COLO829 (cell line): ENCODE results near the gene NTN1.

Experiments used
- DNase-seq: peaks from one replicate; pipeline ENCODE4 v3.0.0; 2012; ENCODE audit warnings: low spot score

NTN1 gene

GRCh38 chr17:9006175-9006767 is 15.0 kb upstream of the NTN1 start:
- no peak for DNase-seq

- no peak for DNase-seq
Measured at GRCh38 chr17:9007052-9007714, 14.1 kb upstream of the NTN1 start.

- DNase-seq, result no peak
Measured at GRCh38 chr17:9009096-9009495, 12.2 kb upstream of the NTN1 start.

- no peak for DNase-seq
Measured at GRCh38 chr17:9009737-9010136, 11.6 kb upstream of the NTN1 start.

GRCh38 chr17:9011001-9011400 is 10.3 kb upstream of the NTN1 start:
- no peak for DNase-seq

- no peak for DNase-seq
Measured at GRCh38 chr17:9016941-9017552, 4.3 kb upstream of the NTN1 start.

GRCh38 chr17:9018726-9019125 is 2.6 kb upstream of the NTN1 start:
- DNase-seq, result no peak

- no peak for DNase-seq
Measured at GRCh38 chr17:9020096-9020823, 1.1 kb upstream of the NTN1 start.

GRCh38 chr17:9020824-9021157 is 519 bp upstream of the NTN1 start:
- DNase-seq, result no peak

- no peak for DNase-seq
Measured at GRCh38 chr17:9021992-9022572, 772 bp downstream of the NTN1 start.

GRCh38 chr17:9022573-9023391 is 1.5 kb downstream of the NTN1 start:
- DNase-seq, result no peak

GRCh38 chr17:9023392-9024218 is 2.3 kb downstream of the NTN1 start:
- no peak for DNase-seq

GRCh38 chr17:9024497-9024896 is 3.2 kb downstream of the NTN1 start:
- DNase-seq, result no peak

- no peak for DNase-seq
Measured at GRCh38 chr17:9026741-9027140, 5.4 kb downstream of the NTN1 start.

- no peak for DNase-seq
Measured at GRCh38 chr17:9028202-9028987, 7.1 kb downstream of the NTN1 start.

GRCh38 chr17:9028988-9029570 is 7.8 kb downstream of the NTN1 start:
- DNase-seq, result no peak

- no peak for DNase-seq
Measured at GRCh38 chr17:9032151-9032550, 10.8 kb downstream of the NTN1 start.

GRCh38 chr17:9032583-9032982 is 11.3 kb downstream of the NTN1 start:
- DNase-seq, result no peak

GRCh38 chr17:9035249-9035648 is 13.9 kb downstream of the NTN1 start:
- DNase-seq, result no peak

- no peak for DNase-seq
Measured at GRCh38 chr17:9036336-9036735, 15.0 kb downstream of the NTN1 start.
